Stimulated activated memory B cell treated with anti-CD40 and anti-IgM and Interleukin-4, amounts not matched to agents 10 μg/mL and 1 μg/mL and 100 μg/mL, for 72 hours (primary cell): ENCODE measurements around the gene CRTC1.

Experiments
- ATAC-seq: fragments of 150-1000 bp; cut with Tn5 transposase; 2 replicates; pipeline ENCODE4 v1.10.0; 2021
- H3K27ac Mint-ChIP-seq: one replicate; pipeline ENCODE4 v1.8.0; 2022; ENCODE audit warnings: mild to moderate bottlenecking, mixed read lengths
- H3K27me3 Mint-ChIP-seq: one replicate; pipeline ENCODE4 v1.8.0; 2022; ENCODE audit warnings: mixed read lengths
- H3K36me3 Mint-ChIP-seq: one replicate; pipeline ENCODE4 v1.8.0; 2022; ENCODE audit warnings: mixed read lengths
- H3K4me1 Mint-ChIP-seq: one replicate; pipeline ENCODE4 v1.8.0; 2022; ENCODE audit warnings: mixed read lengths
- H3K4me3 Mint-ChIP-seq: one replicate; pipeline ENCODE4 v1.8.0; 2022; ENCODE audit warnings: mild to moderate bottlenecking, moderate library complexity, mixed read lengths
- H3K9me3 Mint-ChIP-seq: one replicate; pipeline ENCODE4 v1.8.0; 2022; ENCODE audit warnings: mixed read lengths

CRTC1 gene

GRCh38 chr19:18789422-18789869 lies 106.0 kb downstream of the CRTC1 start:
- Mint-ChIP-seq H3K4me3 (peak overlapping the region; percentile 67), H3K36me3 (no peaks in the 10 kb centered on the region), H3K4me1 (peaks cover 48% of the 10 kb centered on the region), H3K27me3 (peaks cover 89% of the 10 kb centered on the region), H3K27ac (no peak overlapping the region), H3K9me3 (no peaks in the 10 kb centered on the region)
- ATAC-seq: no peak

- peak; percentile 67 for ATAC-seq
- Mint-ChIP-seq H3K9me3 (no peaks in the 10 kb centered on the region), H3K36me3 (no peaks in the 10 kb centered on the region), H3K4me1 (peaks cover 48% of the 10 kb centered on the region), H3K4me3 (peak overlapping the region; percentile 76), H3K27ac (peak overlapping the region; percentile 43), H3K27me3 (peaks cover 83% of the 10 kb centered on the region)
These were observed 106.5 kb downstream of the CRTC1 start for GRCh38 chr19:18789883-18790565.

GRCh38 chr19:18790566-18791314 lies 107.3 kb downstream of the CRTC1 start, which contains the start of gene COMP:
Gene COMP (minus strand): TSS chr19:18791305. CDS start chr19:18791269, 36 bp downstream.
- no peaks in the 10 kb centered on the region for H3K9me3 Mint-ChIP-seq
- H3K27me3 Mint-ChIP-seq: peaks cover 76% of the 10 kb centered on the region
- H3K36me3 Mint-ChIP-seq: no peaks in the 10 kb centered on the region
- H3K4me3 Mint-ChIP-seq: peak within 1 kb of the TSS; percentile 76
- H3K4me1 Mint-ChIP-seq: peaks cover 41% of the 10 kb centered on the region
- H3K27ac Mint-ChIP-seq: peak within 1 kb of the TSS; percentile 43
- ATAC-seq: no peak

- Mint-ChIP-seq H3K27ac (no peak overlapping the region), H3K9me3 (no peaks in the 10 kb centered on the region), H3K27me3 (peaks cover 70% of the 10 kb centered on the region), H3K36me3 (no peaks in the 10 kb centered on the region), H3K4me3 (no peak overlapping the region), H3K4me1 (peaks cover 36% of the 10 kb centered on the region)
- no peak for ATAC-seq
These were observed 107.8 kb downstream of the CRTC1 start for GRCh38 chr19:18791315-18791678.

- peaks cover 28% of the 10 kb centered on the region for H3K4me1 Mint-ChIP-seq
- no peaks in the 10 kb centered on the region for H3K36me3 Mint-ChIP-seq
- H3K27ac Mint-ChIP-seq: no peak overlapping the region
- no peak for ATAC-seq
- H3K9me3 Mint-ChIP-seq: no peaks in the 10 kb centered on the region
- no peak overlapping the region for H3K4me3 Mint-ChIP-seq
- peaks cover 57% of the 10 kb centered on the region for H3K27me3 Mint-ChIP-seq
These were observed 109.2 kb downstream of the CRTC1 start for GRCh38 chr19:18792661-18793060.

GRCh38 chr19:18793144-18794028 lies 109.9 kb downstream of the CRTC1 start:
- no peak for ATAC-seq
- Mint-ChIP-seq H3K4me3 (no peak overlapping the region), H3K9me3 (no peaks in the 10 kb centered on the region), H3K36me3 (no peaks in the 10 kb centered on the region), H3K27ac (no peak overlapping the region), H3K27me3 (peaks cover 51% of the 10 kb centered on the region), H3K4me1 (peaks cover 24% of the 10 kb centered on the region)

GRCh38 chr19:18794029-18794313 lies 110.5 kb downstream of the CRTC1 start:
- H3K36me3 Mint-ChIP-seq: no peaks in the 10 kb centered on the region
- H3K4me1 Mint-ChIP-seq: peaks cover 20% of the 10 kb centered on the region
- ATAC-seq: no peak

GRCh38 chr19:18794692-18795091 lies 111.2 kb downstream of the CRTC1 start:
- H3K27ac Mint-ChIP-seq: no peak overlapping the region
- H3K9me3 Mint-ChIP-seq: no peaks in the 10 kb centered on the region
- H3K4me3 Mint-ChIP-seq: no peak overlapping the region
- no peaks in the 10 kb centered on the region for H3K36me3 Mint-ChIP-seq
- H3K4me1 Mint-ChIP-seq: peaks cover 13% of the 10 kb centered on the region
- no peak for ATAC-seq
- H3K27me3 Mint-ChIP-seq: peaks cover 37% of the 10 kb centered on the region

More at GRCh38 chr19:18794029-18794313, 110.5 kb downstream of the CRTC1 start:
- no peak overlapping the region for H3K27ac Mint-ChIP-seq
- H3K4me3 Mint-ChIP-seq: no peak overlapping the region
- H3K9me3 Mint-ChIP-seq: no peaks in the 10 kb centered on the region
- peaks cover 45% of the 10 kb centered on the region for H3K27me3 Mint-ChIP-seq

GRCh38 chr19:18795540-18795939 lies 112.1 kb downstream of the CRTC1 start:
- peak; percentile 42 for ATAC-seq
- peaks cover 6% of the 10 kb centered on the region for H3K4me1 Mint-ChIP-seq
- peaks cover 29% of the 10 kb centered on the region for H3K27me3 Mint-ChIP-seq
- no peak overlapping the region for H3K4me3 Mint-ChIP-seq
- no peaks in the 10 kb centered on the region for H3K9me3 Mint-ChIP-seq
- H3K27ac Mint-ChIP-seq: no peak overlapping the region
- no peaks in the 10 kb centered on the region for H3K36me3 Mint-ChIP-seq

- H3K27me3 Mint-ChIP-seq: peaks cover 22% of the 10 kb centered on the region
- no peak for ATAC-seq
These were observed 112.8 kb downstream of the CRTC1 start for GRCh38 chr19:18796239-18796638.

GRCh38 chr19:18798384-18799352 lies 115.2 kb downstream of the CRTC1 start:
- no peaks in the 10 kb centered on the region for H3K4me1 Mint-ChIP-seq
- H3K9me3 Mint-ChIP-seq: no peaks in the 10 kb centered on the region
- no peak overlapping the region for H3K4me3 Mint-ChIP-seq
- no peak for ATAC-seq
- H3K36me3 Mint-ChIP-seq: no peaks in the 10 kb centered on the region
- no peak overlapping the region for H3K27ac Mint-ChIP-seq
- H3K27me3 Mint-ChIP-seq: peaks cover 18% of the 10 kb centered on the region

More at GRCh38 chr19:18796239-18796638, 112.8 kb downstream of the CRTC1 start:
- H3K36me3 Mint-ChIP-seq: no peaks in the 10 kb centered on the region
- H3K27ac Mint-ChIP-seq: no peak overlapping the region
- H3K4me3 Mint-ChIP-seq: no peak overlapping the region
- no peaks in the 10 kb centered on the region for H3K9me3 Mint-ChIP-seq
- H3K4me1 Mint-ChIP-seq: no peaks in the 10 kb centered on the region

- H3K27ac Mint-ChIP-seq: no peak overlapping the region
- no peak overlapping the region for H3K4me3 Mint-ChIP-seq
- H3K9me3 Mint-ChIP-seq: no peaks in the 10 kb centered on the region
- H3K27me3 Mint-ChIP-seq: peaks cover 16% of the 10 kb centered on the region
- ATAC-seq: no peak
- H3K36me3 Mint-ChIP-seq: no peaks in the 10 kb centered on the region
- H3K4me1 Mint-ChIP-seq: no peaks in the 10 kb centered on the region
These were observed 116.0 kb downstream of the CRTC1 start for GRCh38 chr19:18799389-18799970.

GRCh38 chr19:18800079-18800478 lies 116.6 kb downstream of the CRTC1 start:
- Mint-ChIP-seq H3K4me3 (no peak overlapping the region), H3K27me3 (peaks cover 16% of the 10 kb centered on the region), H3K4me1 (no peaks in the 10 kb centered on the region), H3K36me3 (no peaks in the 10 kb centered on the region), H3K27ac (no peak overlapping the region), H3K9me3 (no peaks in the 10 kb centered on the region)
- no peak for ATAC-seq

- H3K27ac Mint-ChIP-seq: no peak overlapping the region
- ATAC-seq: no peak
These were observed 117.2 kb downstream of the CRTC1 start for GRCh38 chr19:18800636-18801035.

More at GRCh38 chr19:18800636-18801035, 117.2 kb downstream of the CRTC1 start:
- Mint-ChIP-seq H3K36me3 (no peaks in the 10 kb centered on the region), H3K27me3 (peaks cover 16% of the 10 kb centered on the region), H3K9me3 (no peaks in the 10 kb centered on the region), H3K4me1 (no peaks in the 10 kb centered on the region), H3K4me3 (no peak overlapping the region)
